GM19238 (cell line): ENCODE measurements around the gene PRCD.

Experiments
- DNase-seq: peaks from one replicate; pipeline ENCODE4 v3.0.0; 2011; ENCODE audit warnings: low spot score; ENCODE audit not compliant: insufficient read length

Gene PRCD

GRCh38 chr17:76540381-76541300 lies 797 bp downstream of the PRCD start:
- peak; percentile 68 for DNase-seq

GRCh38 chr17:76541739-76542454 lies 2.1 kb downstream of the PRCD start:
- DNase-seq: no peak

DNA sequence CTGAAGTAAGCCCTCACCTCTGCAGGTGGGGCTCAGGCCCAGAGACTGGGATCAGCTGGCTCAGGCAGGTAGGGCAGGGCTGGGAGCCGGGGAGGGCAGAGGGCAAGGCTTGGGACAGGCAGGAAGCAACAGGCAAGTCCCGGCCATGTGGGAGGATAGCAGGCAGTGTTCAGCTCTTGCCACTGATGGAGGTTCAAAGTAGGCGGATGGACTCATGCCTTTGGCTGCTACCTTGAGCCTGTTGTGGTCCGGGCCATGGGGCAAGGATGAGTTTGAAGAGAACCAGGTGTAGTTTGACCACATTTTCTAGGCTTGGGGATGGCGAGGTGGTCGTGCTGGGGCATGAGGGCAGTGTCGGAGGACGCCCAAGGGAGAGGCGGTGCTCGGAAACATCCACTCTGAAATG lies 2.7 kb downstream of the PRCD start:
- DNase-seq: no peak

DNA sequence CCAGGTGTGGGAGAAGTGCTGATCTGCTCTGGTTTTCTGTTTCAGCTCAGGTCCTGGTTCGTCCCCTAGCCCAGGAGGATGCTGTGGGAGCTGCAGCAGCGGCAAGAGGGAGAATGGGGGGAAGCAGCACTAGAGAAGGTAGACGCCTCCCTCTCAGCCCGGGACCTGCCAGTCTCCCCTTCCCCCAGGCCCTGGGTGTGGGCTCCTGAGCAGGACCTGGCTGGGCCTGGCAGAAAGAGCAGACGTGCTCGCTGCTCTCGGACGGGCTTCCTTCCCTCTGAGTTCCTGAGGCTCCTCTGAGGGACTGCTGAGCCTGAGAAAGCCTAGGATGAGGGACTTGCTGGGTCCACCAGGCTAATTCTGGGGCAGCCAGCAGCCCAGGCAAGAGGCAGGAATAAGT lies 3.1 kb downstream of the PRCD start:
- no peak for DNase-seq

- DNase-seq: no peak
These were observed 3.6 kb downstream of the PRCD start for GRCh38 chr17:76543482-76543825.

DNA sequence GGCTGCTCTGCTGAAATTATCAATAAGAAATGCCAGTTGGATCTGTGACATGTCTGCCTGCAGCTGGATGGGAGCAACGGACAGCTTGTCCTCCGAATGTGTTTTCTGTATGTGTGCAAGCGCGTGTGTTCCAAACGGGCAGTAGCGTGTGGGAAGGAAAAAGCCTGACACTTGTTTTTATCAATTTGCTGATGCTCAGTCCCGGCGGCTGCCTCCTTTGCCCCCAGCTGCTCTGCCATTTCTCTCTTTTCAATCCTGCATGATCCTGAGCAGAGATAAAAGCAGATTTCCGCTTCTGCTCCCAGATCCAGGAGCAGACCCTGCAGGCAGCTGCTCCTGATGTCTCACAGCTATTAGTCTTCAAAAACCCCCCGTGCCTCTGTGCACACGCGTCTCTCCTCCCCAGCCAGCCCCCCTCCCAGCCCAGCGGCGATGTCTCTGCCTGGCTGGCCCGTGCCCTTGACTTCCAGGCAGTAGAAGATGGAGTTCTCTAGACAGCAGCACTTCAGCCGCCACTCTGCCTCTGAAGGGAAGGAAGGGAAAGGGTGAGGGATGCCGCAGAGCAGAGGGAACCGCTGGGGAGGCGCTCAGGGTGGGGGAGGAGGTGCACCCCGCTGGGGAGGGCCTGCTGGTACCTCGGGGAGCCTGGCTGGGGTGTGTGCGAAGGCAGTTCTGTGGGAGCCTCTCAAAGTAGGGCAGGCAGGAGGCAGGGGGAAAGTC lies 4.1 kb downstream of the PRCD start:
- no peak for DNase-seq

GRCh38 chr17:76544546-76545365 lies 4.9 kb downstream of the PRCD start:
- no peak for DNase-seq

GRCh38 chr17:76545918-76546555 lies 6.2 kb downstream of the PRCD start:
- no peak for DNase-seq

GRCh38 chr17:76546556-76547182 lies 6.8 kb downstream of the PRCD start:
- DNase-seq: no peak

DNA sequence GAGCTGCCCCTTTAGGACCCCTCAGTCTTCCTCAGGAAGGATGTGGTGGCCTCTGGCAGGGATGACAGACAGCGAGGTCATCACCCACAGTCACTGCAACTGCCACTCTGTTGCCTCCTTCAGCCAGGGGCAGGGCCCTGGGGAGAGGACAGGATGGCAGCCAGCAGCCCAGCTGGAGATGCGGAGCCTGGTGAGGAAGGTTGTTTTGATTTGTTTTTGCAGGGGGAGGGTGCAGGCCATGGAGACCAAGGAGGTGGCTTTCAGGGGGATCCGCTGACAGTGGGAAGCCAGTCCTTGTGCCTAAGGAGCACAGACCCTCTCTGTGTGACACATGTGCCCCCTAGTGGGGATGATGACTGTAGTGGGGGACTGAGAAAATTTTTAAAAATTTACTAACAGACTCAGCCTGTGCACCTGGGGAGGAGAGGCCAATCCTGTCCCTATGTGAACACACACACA lies 7.4 kb downstream of the PRCD start:
- peak; percentile 68 for DNase-seq

- DNase-seq: no peak
These were observed 7.9 kb downstream of the PRCD start for GRCh38 chr17:76547642-76548202.

- DNase-seq: no peak
These were observed 8.8 kb downstream of the PRCD start for GRCh38 chr17:76548378-76549214.

DNA sequence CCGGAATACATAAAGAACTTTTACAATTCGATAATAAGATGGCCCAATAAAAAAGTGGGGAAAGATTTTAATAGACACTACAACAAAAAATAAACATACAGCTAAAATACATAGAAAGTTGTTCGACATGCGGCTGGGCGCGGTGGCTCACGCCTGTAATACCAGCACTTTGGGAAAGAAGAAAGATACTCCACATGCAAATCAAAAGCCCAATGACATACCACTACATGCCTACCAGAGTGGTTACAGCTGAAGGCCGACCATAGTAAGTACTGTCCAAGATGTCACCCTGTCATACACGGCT lies 9.3 kb downstream of the PRCD start:
- no peak for DNase-seq

DNA sequence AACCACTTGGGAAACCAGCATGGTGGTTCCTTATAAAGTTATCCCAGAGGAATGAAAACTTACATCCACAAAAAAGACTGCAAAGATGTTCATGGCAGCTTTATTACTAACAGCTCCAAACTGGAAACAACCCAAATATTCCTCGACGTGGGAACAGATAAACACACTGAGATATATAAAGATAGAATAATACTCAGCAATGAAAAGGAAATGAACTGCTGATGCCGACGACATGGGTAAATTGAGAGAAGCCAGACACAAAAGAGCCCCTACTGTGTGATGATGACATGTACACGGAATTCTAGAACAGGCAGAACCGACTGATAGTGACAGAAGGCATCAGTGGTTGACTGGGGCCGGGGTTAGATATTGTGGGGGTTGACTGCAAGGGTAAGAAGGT lies 9.7 kb downstream of the PRCD start:
- no peak for DNase-seq

DNA sequence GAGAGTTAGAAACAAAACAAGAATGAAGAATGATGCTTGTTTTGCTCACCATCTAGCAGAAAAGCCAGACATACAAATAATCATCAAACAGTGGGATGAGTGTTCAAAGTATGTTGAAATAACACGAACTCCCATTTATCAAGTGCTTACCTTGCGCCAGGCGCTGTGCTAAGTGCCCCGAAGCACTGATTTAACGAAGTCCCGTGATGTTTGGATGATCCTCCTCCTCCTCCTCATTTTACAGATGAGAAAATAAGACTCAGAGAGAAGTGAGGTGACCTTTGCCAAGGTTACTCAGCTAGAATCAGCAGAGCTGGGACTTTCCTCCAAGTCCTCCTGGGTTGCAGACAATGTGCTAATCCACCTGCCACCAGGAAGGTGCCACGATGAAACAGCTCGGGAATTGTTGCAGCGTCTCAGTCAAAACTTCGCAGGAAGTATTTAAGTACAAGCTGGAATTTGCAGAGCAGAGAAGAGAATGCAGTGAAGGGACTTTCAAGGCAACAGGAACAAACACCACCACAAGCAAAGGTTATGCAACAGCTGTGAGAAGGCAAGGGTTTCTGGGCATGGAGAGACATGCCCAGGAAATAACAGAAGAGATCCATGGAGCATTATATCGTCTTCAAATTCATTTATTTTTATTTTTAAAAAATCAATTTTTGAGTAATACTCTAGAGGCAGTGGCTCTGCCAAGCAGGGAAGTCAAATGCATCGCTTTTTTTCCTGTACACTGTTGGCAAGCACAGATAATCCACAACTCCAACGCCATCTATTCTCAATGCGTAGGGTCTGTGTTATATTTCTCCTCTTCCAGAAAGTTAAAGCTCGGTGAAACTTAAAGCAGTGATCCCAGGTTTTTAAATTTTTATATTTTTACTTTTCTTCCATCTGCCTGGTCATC lies 11.1 kb downstream of the PRCD start:
- no peak for DNase-seq

- DNase-seq: no peak
These were observed 11.8 kb downstream of the PRCD start for GRCh38 chr17:76551685-76552084.

GRCh38 chr17:76553178-76553908 lies 13.5 kb downstream of the PRCD start:
- no peak for DNase-seq
